ENCODE data around the gene ZNF398.

Gene ZNF398

DNA sequence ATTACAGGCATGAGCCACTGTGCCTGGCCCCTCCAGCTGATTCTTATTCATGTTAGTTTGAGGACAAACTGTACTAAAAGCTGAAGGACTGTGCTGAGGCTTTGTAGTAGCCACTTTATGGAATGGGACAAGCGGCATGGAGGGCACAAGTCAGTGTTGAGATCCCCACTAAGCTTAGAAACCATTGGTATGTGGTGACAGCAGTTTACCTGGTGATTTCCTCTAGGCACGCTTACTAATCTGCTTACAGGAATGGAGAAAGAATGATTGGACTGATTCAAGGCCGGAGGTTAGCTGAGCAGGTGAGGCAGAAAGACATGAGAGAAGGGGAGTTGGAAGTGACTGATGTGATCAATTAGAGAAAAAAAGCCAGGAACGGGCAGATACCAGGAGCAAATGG, 3.7 kb downstream of the ZNF398 start:
- DNase-seq: no peak

DNA sequence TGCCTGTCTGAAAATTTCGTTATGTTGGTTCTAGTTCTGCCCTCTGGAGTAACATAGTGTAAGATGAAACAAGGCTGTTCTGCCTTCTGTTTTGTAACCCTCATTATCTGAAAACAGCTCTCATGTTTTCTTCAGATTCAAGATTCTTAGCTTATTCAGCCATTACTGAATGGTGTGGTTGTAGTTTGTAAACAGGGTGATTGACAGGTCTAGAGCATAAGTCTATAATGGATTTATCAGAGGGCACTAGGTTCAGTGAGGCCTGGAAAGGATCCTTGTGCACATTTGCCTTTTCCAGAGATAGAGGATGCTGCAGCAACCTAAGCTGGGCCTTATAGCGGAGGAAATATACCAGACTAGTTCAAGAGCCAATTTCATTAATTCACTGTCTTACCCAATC, 6.1 kb downstream of the ZNF398 start:
- no peak for DNase-seq

DNA sequence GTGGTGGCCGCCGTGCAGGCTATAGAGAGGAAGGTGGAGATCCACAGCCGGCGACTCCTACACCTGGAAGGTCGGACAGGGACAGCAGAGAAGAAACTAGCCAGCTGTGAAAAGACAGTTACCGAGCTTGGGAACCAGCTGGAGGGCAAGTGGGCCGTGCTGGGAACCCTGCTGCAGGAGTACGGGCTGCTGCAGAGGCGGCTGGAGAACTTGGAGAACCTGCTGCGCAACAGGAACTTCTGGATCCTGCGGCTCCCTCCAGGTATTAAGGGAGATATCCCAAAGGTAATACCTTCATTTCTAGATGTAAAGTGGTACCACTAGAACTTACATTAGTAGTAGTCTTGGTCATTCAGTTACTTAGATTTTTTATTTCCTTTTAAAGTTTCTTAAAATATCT, 6.8 kb downstream of the ZNF398 start:
- no peak for DNase-seq

DNA sequence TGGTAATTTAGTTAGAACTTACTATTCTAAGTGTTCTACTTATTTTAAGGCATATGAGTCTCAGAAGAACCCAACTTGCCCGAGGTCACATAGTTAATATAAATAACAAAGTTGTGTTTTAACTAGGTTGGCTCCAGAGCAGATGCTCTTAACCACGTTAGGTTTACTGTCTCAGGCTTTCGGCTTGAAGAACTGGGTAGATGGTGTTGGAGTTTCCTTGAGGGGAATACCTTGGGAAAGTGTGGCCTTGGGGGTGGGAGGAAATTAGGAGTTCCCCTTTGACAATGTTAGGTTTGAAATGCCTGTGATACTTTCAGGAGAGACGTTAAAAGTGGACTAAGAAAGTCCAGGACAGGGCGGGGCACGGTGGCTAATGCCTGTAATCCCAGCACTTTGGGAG, 9.6 kb downstream of the ZNF398 start:
- DNase-seq: no peak

DNA sequence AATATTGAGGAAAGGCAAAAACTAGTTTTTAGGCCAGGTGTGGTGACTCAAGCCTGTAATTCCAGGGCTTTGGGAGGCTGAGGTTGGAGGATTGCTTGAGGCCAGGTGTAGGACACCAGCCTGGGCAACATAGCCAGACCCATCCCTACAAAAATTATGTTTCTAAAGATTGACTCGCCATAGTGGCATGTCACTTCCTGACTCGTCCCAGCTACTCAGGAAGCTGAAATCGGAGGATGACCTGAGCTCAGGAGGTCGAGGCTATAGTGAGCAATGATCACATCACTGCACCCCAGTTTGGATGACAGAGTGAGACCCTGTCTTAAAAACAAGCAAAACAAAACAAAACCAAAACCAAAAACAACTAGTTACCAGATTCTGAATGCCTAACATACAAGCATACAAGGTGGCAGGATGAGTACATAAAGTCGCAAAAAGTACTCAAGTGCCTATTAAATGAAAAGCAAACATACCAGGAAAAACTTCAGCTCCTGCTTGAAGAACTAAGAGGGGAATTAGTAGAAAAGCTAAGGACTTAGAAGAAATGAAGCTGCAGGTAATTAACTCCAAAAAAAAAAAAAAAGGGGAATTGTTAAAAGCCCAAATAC, 14.1 kb downstream of the ZNF398 start:
- DNase-seq: peak in 1 of 4 experiments; percentile 8

DNA sequence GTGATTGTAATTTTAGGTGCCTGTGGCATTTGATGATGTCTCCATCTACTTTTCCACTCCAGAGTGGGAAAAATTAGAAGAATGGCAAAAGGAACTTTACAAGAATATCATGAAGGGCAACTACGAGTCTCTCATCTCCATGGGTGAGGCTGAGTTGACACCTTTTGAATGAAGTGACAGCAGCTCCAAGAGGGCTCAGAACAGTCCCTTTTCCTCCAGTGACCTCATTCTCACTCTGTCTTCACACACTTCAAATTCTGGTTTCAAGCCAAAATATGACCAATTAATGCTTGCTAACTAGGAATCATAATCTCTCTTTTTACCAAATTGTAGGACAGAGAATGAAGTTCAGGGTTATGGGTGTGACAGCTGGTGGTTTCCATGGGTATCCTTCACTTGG, 18.9 kb downstream of the ZNF398 start:
- no peak for DNase-seq

DNA sequence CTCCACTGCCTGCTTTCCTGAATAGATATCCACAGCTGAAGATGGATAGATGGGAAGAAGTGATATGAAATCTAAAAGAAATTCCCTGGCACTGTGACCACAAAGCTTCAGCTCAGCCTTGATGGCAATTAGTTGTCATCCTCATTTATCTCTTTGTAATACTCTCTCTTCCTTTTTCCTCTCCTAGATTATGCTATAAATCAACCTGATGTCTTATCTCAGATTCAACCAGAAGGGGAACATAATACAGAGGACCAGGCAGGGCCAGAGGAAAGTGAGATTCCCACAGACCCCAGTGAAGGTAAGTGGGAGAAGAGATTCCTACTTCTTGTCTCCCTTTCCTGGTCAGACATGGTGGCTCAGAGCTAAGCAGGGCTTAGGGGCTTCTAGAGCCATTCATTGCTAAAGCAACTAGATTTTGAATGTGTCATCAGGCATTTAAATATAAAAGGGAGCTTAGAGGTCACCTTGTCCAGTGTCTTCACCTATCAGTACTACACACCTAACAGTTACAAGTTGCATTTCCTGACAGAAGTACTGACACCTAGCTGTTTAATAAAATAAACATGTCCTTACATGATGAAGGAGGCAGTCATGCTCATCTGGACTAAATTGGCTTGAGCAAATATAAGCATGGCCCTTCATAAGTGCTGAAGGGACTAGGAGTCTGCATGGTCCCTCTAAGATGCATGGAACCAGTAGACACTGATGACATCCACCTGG, 19.5 kb downstream of the ZNF398 start:
- DNase-seq: no peak

DNA sequence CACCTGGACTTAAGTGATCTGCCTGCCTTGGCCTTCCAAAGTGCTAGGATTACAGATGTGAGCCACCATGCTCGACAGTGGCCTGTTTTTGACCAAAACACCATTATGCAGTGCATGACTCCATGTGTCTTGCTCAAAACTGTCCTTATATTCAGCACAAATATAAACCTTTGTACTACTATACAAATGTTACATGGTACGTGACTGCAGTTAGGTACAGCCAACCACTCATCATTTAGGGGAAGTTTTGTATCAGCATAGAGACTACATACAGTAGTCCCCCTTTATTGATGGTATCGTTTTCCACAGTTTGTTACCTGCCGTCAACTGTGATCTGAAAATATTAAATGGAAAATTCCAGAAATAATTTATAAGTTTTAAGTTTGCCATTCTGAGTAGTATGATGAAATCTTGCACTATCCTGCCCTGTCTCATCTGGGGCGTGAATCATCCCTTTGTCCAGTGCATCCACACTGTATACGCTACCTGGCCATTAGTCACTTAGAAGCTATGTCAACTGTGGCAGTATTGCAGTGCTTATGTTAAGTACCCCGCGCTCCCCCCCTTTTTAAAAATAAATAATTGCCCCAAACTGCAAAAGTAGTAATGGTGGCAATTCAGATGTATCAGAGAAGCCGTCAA, 24.8 kb downstream of the ZNF398 start:
- no peak for DNase-seq

DNA sequence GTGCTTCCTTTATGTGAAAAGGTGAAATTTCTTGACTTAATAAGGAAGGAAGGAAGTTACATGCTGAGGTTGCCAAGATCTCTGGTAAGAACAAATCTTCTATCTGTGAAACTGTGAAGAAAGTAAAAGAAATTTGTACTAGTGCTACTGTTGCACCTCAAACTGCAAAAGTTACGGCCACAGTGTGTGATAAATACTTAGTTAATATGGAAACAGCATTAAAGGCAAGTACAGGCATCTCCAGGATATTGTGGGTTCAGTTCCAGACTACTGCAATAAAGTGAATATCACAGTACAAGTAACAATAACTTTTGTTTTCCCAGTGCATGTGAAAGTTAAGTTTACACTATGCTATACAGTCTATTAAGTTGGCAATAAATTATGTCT, 25.3 kb downstream of the ZNF398 start:
- no peak for DNase-seq

DNA sequence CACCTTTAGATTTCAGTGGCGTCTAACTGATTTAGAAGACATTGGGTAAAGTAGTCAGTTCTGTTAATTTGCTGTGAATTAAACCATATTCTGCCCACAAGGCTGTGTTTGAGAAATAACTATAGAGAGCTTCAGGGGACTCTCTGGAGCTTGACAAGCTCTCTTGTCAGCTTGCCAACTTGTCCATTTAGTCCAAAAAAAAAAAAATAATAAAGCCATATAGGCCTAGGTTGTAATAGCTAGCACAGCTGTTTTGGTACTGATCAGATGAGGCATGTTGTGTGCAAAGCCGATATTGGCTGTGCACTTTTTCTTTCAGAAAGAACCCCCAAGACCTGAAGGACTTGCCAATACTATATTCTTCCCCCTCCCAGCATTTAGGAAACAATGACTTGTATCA, 27.9 kb downstream of the ZNF398 start:
- no peak for DNase-seq

DNA sequence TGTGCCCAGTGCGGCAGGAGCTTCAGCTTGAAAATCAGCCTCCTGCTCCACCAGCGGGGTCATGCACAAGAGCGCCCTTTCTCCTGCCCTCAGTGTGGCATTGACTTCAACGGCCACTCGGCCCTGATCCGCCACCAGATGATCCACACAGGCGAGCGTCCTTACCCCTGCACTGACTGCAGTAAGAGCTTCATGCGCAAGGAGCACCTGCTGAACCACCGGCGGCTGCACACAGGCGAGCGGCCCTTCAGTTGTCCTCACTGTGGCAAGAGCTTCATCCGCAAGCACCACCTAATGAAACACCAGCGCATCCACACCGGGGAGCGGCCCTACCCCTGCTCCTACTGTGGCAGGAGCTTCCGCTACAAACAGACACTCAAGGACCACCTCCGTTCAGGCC, 32.0 kb downstream of the ZNF398 start:
- no peak for DNase-seq

DNA sequence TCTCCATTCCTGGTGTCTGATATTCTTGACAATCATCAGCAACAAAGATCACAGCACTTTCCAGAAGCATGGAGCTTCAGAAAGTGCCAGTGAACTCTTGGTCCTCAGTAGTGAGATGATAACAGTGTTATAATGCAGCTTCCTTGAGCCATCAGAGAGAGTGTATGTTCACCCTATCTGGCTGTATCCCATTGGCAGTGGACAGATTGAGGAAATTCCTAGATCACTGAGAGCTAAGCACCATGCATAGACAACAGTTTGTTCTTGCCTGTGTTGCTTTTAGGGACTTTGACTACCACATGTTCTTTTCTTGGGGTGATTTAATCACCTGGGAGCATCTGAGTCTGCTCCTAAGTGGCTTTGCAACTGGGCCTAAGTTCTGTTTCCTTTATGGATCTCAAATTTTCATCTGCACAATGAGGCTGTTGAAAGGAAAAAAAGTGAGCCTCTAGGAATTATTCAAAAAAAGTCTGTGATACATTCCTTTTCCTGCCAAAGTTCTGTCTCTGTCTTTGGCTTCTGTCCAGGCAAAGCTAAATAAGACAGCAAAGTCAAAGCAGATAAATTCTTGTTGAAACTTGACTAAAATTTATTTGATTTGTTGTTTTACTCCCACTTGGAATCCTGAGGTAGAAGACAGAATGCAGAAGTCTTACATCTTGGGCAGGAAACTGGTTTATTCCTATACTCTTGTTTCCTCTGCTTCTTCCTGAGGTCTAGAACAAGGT, 33.6 kb downstream of the ZNF398 start:
- DNase-seq: no peak

DNA sequence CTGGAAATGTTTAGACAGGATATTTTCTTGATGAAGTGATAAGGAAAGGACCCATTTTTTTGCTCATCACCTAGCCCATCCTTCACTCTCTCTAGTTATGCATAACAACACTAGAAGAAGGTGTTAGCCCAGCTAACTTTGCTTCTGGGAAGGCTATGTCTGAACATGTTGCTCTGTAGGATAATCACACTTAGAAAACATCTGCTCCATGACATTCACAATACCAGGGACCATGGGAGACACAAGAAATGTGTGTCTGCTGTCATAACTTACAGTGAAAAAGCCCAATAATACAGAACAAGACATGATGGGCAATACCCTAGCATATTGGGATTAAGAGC, 34.2 kb downstream of the ZNF398 start:
- no peak for DNase-seq

DNA sequence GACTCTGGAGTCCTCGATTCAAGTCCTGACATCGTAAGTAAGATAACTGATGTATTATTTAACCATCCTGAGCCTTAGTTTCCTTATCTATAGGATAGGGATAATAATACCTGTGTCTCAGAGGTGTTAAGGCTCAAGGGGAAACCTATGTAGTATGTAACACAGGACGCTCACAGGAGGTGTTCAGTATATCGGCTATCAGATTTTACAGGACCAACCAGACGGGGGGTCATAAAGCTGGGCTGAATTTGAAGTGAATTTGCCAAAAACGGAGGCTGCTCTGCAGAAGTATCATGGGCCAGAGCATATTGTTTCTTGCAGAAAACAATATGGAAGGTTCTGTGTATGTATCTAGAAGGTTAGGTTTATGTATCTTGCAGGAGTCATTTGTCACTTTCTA, 37.0 kb downstream of the ZNF398 start:
- no peak for DNase-seq

DNA sequence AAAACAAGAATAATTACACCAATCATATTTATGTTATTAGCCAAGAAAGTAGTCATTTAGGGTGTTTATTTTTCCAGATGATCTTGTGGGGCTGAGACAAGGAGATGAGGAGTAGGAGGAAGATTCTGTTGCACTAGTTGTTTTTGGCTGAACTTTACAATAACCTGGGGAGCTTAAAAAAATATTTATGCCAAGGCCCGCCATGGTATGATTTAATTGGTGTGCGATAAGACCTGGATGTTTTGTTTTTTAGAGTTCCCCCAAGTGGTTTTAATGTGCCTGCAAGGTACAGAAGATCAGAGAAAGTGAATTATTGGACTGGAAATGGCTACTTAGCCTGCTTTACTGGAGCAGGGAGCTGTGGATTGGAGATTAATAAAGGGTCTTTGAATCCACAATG, 41.0 kb downstream of the ZNF398 start:
- no peak for DNase-seq

DNA sequence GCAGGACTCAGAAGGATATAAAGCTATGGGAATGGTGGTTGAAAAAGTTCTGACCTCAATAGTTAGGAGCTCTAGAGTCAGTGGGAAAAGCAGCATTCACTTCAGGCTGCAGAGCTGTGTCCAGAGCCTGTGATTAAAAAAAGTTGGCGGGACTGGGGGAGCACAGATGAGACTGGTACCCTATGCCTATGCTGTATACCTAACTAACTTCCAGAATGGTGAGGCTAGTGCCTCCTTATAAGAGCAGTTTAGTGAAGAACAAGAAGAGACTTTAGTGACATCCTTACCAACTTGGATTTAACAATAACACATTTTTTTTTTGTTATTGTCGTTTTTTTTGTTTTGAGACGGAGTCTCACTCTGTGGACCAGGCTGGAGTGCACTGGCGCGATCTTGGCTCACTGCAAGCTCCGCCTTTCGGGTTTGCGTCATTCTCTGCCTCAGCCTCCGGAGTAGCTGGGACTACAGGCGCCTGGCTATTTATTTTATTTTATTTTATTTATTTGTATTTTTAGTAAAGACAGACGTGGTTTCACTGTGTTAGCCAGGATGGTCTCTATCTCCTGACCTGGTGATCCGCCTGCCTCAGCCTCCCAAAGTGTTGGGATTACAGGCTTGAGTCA, 41.5 kb downstream of the ZNF398 start:
- no peak for DNase-seq

DNA sequence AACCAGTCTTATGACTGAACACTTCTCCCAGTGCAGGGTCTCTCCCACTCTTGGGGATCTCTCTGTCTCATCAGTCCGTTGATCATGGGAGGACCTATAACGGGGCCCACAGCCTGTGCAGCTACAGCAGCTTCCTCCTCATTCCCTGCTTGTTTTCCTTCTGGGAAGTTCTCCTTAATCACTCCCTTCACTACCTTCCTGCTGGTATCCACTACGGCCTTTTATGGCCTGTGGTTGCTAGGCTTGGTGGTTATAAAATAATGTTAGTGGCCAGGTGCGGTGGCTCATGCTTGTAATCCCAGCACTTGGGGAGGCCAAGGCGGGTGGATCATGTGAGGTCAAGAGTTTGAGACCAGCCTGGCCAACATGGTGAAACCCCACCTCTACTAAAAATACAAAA, 44.6 kb downstream of the ZNF398 start:
- no peak for DNase-seq

DNA sequence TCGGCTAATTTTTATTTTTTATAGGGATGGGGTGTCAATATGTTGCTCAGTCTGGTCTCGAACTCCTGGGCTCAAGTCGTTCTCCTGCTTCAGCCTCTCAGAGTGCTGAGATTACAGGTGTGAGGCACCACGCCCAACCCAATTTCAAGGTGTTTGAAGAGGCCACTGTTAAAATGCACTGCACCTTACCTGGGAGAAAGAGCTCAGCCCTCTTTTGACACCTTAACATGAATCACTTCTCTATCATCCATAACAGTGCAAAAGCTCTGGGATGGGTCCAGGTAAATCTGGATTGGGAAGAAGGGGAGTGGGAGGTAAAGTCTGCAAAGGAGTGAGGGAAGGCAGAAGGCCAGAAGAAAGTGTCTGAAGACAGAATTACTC, 47.5 kb downstream of the ZNF398 start:
- DNase-seq: no peak

DNA sequence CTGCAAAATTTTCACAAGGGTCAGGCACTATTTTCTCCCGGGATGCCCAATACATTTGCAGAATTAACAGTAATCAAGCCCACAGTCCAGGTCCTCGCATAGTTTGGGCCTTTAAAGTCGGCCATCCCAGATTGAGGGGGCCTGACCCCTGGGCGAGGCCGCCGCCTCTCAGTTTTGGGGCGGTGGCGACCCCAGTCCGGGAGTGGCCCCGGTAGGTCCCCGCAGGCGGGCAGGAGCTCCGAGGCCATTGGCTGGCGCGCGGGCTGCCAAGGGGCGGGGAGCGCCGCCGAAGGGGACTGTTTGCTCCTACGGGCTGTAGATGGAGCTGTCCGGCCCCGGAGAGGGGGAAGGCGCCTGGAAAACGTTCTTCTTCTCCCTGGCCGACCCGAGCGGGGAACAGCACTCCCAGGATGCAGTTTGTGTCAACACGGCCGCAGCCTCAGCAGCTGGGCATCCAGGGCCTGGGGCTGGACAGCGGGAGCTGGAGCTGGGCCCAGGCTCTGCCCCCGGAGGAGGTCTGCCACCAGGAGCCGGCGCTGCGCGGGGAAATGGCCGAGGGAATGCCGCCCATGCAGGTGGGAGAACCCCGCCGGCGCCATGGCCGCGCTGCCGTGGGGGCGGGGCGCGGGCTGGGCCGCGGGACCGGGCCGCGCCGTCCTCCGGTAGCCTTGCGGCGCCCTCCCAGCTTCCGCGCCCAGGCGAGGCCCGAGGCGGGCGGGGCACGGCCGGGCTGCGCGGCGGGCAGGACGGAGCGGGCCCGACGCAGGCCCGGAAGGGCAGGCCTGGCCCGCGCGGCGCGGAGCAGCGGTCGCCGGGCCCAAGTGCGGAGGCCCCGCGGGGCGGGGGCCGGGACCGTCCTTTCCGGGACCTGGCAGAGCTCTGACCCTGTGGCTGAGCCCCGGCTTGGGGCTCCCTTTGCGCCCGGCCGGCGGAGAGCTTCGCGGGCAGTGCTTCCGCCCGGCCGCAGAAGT, 48.2 kb downstream of the ZNF398 start, which contains the start of gene ZNF282:
Gene ZNF282, plus strand, starts transcription at position 367 of the 971 bp plus-strand sequence. Its CDS starts 44 bp downstream, at position 411.
- DNase-seq: peak; percentile 86 to 95 (median 90)

DNA sequence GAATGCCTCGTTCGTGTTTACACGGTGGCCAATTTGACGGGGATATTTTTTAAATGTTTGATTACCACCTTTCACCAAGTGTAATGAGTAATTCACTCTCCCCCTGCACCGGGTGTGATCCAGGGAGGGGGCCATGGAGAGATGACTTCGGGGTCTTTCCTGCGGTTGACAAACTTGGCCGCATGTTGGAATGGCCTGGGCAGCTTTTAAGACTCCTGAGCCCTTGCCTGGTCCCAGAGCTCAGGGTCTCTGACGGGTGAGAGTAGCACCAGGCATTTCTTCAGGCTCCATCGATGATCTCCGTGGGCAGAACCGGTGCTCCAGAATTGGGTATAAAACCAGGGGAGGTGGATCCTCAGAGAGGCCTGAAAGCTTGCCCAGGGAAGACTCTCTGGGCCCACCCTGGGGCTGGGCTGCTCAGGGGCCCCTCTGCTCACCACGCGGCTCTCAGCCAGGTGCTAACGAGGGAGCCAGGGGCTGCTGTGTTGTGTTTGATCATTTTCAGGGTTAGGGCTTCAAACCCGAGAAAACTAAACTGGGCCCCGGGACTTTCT, 49.0 kb downstream of the ZNF398 start:
- DNase-seq: peak in 3 of 4 experiments; percentile 10 to 17 (median 10)

DNA sequence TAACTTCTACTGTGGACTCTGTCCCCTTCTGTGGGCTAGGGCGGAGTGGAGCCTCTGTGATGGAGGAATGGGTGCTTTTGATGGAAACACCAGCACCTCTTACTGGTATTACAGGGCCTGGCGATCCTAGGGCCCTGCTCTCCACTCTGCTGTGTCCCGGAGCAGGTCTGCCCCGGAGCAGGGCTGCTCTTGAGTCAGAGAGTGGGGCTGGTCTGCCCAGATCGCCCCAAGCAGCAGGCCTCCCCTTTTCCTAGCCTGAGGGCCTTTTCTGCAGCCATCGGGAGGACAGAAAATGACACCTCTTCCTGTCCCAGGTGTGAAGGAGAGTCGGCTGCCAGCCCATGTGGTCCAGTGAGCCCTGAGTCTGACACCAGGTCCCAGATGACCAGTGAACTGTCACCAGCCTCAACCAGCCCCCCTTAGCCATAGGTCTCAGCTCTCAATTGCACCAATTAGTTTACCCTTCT, 49.5 kb downstream of the ZNF398 start:
- peak in 2 of 4 experiments; percentile 5 to 17 for DNase-seq
